Panc1 (cell line): Measurements from ENCODE around the gene TCEANC2.

Experiments
- POLR2AphosphoS5 ChIP-seq: IDR thresholded peaks from 2 replicates; pipeline ENCODE4 v1.6.1; 2012; ENCODE audit warnings: mild to moderate bottlenecking, low read depth, low read length, moderate library complexity
- SIN3A ChIP-seq: IDR thresholded peaks from 2 replicates; pipeline ENCODE4 v1.6.1; 2012; ENCODE audit warnings: low read depth, mild to moderate bottlenecking, low read length, moderate library complexity, borderline replicate concordance; ENCODE audit not compliant: insufficient read depth
- TCF7L2 ChIP-seq: IDR thresholded peaks from 2 replicates; pipeline ENCODE4 v1.6.1; 2011; ENCODE audit warnings: mild to moderate bottlenecking, low read depth, low read length, inconsistent platforms
- TF ChIP-seq, protein P1 (sequence below): fragments of 450-650 bp; IDR thresholded peaks from 2 replicates; pipeline ENCODE4 v1.5.1; 2017; ENCODE audit warnings: mild to moderate bottlenecking
- TF ChIP-seq, protein P2 (sequence below), 2 experiments: IDR thresholded peaks; 2 replicates each; pipeline ENCODE4 v1.6.1; 2011 to 2012; ENCODE audit warnings: low read depth in 2 of 2, control low read depth in 1 of 2, low read length in 1 of 2, mild to moderate bottlenecking in 1 of 2, moderate library complexity in 1 of 2; ENCODE audit not compliant: insufficient read depth in 1 of 2

DNA sequence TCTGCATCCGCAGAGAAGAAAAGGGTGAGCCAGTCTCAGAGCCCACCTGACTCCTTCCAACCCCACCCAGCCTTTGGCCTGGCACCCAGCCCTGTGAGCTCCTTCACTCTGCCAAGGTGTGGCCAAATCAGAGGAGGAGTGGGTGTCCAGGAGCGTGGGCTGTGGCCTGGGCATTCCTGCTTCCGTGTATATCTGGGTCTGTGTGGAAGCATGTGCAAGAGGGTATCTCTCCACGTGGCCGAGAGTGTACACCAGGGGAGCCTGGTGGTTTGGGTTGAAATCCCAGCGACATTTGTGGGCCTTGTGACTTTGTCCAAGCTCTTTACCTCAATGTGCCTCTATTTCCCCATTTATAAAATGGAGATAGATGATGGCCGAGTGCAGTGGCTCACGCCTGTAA lies 69.6 kb downstream of the TCEANC2 start:
- TF ChIP-seq, protein P1, sequence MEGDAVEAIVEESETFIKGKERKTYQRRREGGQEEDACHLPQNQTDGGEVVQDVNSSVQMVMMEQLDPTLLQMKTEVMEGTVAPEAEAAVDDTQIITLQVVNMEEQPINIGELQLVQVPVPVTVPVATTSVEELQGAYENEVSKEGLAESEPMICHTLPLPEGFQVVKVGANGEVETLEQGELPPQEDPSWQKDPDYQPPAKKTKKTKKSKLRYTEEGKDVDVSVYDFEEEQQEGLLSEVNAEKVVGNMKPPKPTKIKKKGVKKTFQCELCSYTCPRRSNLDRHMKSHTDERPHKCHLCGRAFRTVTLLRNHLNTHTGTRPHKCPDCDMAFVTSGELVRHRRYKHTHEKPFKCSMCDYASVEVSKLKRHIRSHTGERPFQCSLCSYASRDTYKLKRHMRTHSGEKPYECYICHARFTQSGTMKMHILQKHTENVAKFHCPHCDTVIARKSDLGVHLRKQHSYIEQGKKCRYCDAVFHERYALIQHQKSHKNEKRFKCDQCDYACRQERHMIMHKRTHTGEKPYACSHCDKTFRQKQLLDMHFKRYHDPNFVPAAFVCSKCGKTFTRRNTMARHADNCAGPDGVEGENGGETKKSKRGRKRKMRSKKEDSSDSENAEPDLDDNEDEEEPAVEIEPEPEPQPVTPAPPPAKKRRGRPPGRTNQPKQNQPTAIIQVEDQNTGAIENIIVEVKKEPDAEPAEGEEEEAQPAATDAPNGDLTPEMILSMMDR = no peak
- TF ChIP-seq POLR2AphosphoS5 (no peak), SIN3A (no peak), TCF7L2 (no peak)
- TF ChIP-seq, protein P2, sequence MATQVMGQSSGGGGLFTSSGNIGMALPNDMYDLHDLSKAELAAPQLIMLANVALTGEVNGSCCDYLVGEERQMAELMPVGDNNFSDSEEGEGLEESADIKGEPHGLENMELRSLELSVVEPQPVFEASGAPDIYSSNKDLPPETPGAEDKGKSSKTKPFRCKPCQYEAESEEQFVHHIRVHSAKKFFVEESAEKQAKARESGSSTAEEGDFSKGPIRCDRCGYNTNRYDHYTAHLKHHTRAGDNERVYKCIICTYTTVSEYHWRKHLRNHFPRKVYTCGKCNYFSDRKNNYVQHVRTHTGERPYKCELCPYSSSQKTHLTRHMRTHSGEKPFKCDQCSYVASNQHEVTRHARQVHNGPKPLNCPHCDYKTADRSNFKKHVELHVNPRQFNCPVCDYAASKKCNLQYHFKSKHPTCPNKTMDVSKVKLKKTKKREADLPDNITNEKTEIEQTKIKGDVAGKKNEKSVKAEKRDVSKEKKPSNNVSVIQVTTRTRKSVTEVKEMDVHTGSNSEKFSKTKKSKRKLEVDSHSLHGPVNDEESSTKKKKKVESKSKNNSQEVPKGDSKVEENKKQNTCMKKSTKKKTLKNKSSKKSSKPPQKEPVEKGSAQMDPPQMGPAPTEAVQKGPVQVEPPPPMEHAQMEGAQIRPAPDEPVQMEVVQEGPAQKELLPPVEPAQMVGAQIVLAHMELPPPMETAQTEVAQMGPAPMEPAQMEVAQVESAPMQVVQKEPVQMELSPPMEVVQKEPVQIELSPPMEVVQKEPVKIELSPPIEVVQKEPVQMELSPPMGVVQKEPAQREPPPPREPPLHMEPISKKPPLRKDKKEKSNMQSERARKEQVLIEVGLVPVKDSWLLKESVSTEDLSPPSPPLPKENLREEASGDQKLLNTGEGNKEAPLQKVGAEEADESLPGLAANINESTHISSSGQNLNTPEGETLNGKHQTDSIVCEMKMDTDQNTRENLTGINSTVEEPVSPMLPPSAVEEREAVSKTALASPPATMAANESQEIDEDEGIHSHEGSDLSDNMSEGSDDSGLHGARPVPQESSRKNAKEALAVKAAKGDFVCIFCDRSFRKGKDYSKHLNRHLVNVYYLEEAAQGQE (IDR thresholded peaks at IDR 0.05; ENCODE audit: insufficient read depth in 1 of 2, low read depth in 2 of 2, low read length in 1 of 2) = no peak
